NCI-H1105 treated with DMSO at 0.1 percent for 48 hours (cell line): ENCODE results near the gene AOPEP.

Experiments
- DNase-seq: peaks from one replicate; lab custom pipeline; 2025; lab: John Stamatoyannopoulos, UW

AOPEP gene

GRCh38 chr9:94714494-94714893 is 12.0 kb upstream of the AOPEP start:
- DNase-seq = no peak

- no peak for DNase-seq
These were observed 8.7 kb upstream of the AOPEP start for GRCh38 chr9:94717761-94718160.

- no peak for DNase-seq
These were observed 7.6 kb upstream of the AOPEP start for GRCh38 chr9:94718936-94719335.

GRCh38 chr9:94719878-94720277 is 6.6 kb upstream of the AOPEP start:
- DNase-seq = no peak

- DNase-seq = no peak
These were observed 5.5 kb upstream of the AOPEP start for GRCh38 chr9:94720846-94721549.

GRCh38 chr9:94721754-94722153 is 4.7 kb upstream of the AOPEP start:
- DNase-seq = no peak

- DNase-seq = no peak
These were observed 1.2 kb upstream of the AOPEP start for GRCh38 chr9:94725293-94725692.

- no peak for DNase-seq
These were observed 2.2 kb downstream of the AOPEP start for GRCh38 chr9:94728719-94729118.

- DNase-seq = no peak
These were observed 2.7 kb downstream of the AOPEP start for GRCh38 chr9:94729199-94729598.

GRCh38 chr9:94734054-94734754 is 7.7 kb downstream of the AOPEP start:
- DNase-seq = no peak

GRCh38 chr9:94736759-94737158 is 10.3 kb downstream of the AOPEP start:
- no peak for DNase-seq

GRCh38 chr9:94740145-94740840 is 13.8 kb downstream of the AOPEP start:
- DNase-seq = no peak

- no peak for DNase-seq
These were observed 15.4 kb downstream of the AOPEP start for GRCh38 chr9:94741866-94742265.

- DNase-seq = no peak
These were observed 16.8 kb downstream of the AOPEP start for GRCh38 chr9:94743035-94743954.

- DNase-seq = no peak
These were observed 19.5 kb downstream of the AOPEP start for GRCh38 chr9:94745806-94746540.

GRCh38 chr9:94746541-94747370 is 20.3 kb downstream of the AOPEP start:
- DNase-seq = no peak

GRCh38 chr9:94754976-94755475 is 28.5 kb downstream of the AOPEP start:
- no peak for DNase-seq

- no peak for DNase-seq
These were observed 30.7 kb downstream of the AOPEP start for GRCh38 chr9:94757158-94757557.

- DNase-seq = no peak
These were observed 31.5 kb downstream of the AOPEP start for GRCh38 chr9:94758031-94758430.

- peak; percentile 68 for DNase-seq
These were observed 32.4 kb downstream of the AOPEP start for GRCh38 chr9:94758880-94759279.
